Pancreas (tissue), 10 donors: ENCODE results near the gene AOC1. TPM values are rescaled to one million over a fixed set of nuclear protein-coding genes. Genes with fewer than 3 reads are reported as not detected.

Experiments used
- ATAC-seq, 4 donors: fragments of 200-7000 bp; cut with Tn5 transposase; one replicate each; pipeline versions ENCODE4 v1.8.0 to v1.9.1; 2020; ENCODE audit warnings: mild to moderate bottlenecking in 4 of 4, moderate library complexity in 4 of 4
- DNase-seq, 6 donors: peaks; one replicate each; pipeline ENCODE4 v3.0.0-alpha.2; 2020
- FAIRE-seq: peaks from 2 replicates; lab custom pipeline; 2012; peaks lifted over from hg19 to GRCh38; lab: Jason Lieb, UNC
- H3K27ac ChIP-seq, 4 donors: fragments of 200-600 bp; sonication (generic); 1 replicate in 3 of 4; 2 replicates in 1 of 4; pipeline versions ENCODE4 v1.5.0 to v1.8.0; 2020
- H3K27me3 ChIP-seq, 4 donors: fragments of 200-600 bp; one replicate each; pipeline ENCODE4 v1.8.0; 2021
- H3K36me3 ChIP-seq, 3 donors: fragments of 200-600 bp; sonication (generic) in 1 of 3; one replicate each; pipeline versions ENCODE4 v1.5.0 to v1.8.0; 2020 to 2021
- H3K4me1 ChIP-seq, 3 donors: fragments of 200-600 bp; one replicate each; pipeline ENCODE4 v1.8.0; 2021
- H3K4me3 ChIP-seq, 4 donors: fragments of 200-600 bp; sonication (generic) in 2 of 4; one replicate each; pipeline versions ENCODE4 v1.5.0 to v1.8.0; 2020 to 2021
- H3K9me3 ChIP-seq, 4 donors: fragments of 200-600 bp; one replicate each; pipeline ENCODE4 v1.8.0; 2021
- WGBS, 2 donors: extraction: QIAGEN DNeasy Blood & Tissue Kit; methylation state at CpG; one replicate each; pipeline ENCODE4 v1.1.7; 2013; 5-methylcytosine and 5-hydroxymethylcytosine counted together
- intact Hi-C, 3 donors: fragments of 100-400 bp; cut with DNase I; formaldehyde crosslinking; loops; one replicate each; pipeline versions ENCODE4 v1.11.1 to v1.14.2; 2022
- polyA plus RNA-seq, 2 donors: library from polyadenylated mRNA; stranded (reverse); fragments of 200-250 nt; gene quantifications; one replicate each; pipeline ENCODE4 v1.2.3, GENCODE V29; 2013
- total RNA-seq, 6 donors: library from RNA; stranded (reverse); fragmentation: NEBNext Ultra II Directional in 4 of 6; extraction: Animal tissue kit (Norgen Biotek cat#: 25700) in 4 of 6; gene quantifications; one replicate each; pipeline versions ENCODE4 v1.2.1 to v1.2.4, GENCODE V29; 2021 to 2023
- TF ChIP-seq, protein P1 (sequence below), 4 donors: fragments of 200-600 bp; sonication (generic) in 3 of 4; IDR thresholded peaks; one replicate each; pipeline versions ENCODE4 v1.5.0 to v1.8.0; 2021; ENCODE audit warnings: antibody characterized with exemption in 4 of 4
- donor health status: healthy with polysubstance abuse.
- donor health status: DM: no; HTN: no; CAD: no; lungs with moderate emphysema.
- donor health status: DM: no; HTN: no; CAD: no.
- donor health status: control.
- donor health status: control.
- donor health status: Bipolar disorder and iron deficiency.
- donor health status: DM: yes; HTN: yes; CAD: no.
- donor health status: DM: no; HTN: no; CAD: no.
- donor health status: DM: no; HTN: no; CAD: no.
- donor health status: DM: yes; HTN: yes; CAD: no.

AOC1 gene
- total and polyA plus RNA-seq, 8 donors: 0.12 to 7.1 (median 0.43) TPM

DNA sequence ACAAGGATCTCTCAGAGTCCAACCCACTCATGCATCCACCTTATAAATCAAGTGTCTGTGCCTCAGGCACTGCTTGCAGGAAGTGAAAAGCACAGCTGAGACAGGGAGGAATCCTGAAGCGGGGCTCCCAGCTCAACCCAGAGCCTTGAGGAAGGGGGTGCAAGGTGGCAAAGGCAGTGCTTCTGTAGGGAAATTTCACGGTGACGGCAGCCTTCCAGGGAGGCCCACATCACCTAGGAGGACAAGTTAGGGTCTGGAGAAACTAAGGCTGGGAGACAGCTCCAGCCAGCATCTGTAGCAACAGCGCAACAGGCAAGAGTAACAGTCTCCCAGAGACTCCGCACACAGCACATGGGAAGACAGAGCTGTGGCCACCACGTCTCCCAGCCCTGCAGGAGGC, 2.7 kb downstream of the AOC1 start:
- no peaks in the 10 kb centered on the region for H3K9me3 ChIP-seq
- ATAC-seq: no peak
- TF ChIP-seq, protein P1, sequence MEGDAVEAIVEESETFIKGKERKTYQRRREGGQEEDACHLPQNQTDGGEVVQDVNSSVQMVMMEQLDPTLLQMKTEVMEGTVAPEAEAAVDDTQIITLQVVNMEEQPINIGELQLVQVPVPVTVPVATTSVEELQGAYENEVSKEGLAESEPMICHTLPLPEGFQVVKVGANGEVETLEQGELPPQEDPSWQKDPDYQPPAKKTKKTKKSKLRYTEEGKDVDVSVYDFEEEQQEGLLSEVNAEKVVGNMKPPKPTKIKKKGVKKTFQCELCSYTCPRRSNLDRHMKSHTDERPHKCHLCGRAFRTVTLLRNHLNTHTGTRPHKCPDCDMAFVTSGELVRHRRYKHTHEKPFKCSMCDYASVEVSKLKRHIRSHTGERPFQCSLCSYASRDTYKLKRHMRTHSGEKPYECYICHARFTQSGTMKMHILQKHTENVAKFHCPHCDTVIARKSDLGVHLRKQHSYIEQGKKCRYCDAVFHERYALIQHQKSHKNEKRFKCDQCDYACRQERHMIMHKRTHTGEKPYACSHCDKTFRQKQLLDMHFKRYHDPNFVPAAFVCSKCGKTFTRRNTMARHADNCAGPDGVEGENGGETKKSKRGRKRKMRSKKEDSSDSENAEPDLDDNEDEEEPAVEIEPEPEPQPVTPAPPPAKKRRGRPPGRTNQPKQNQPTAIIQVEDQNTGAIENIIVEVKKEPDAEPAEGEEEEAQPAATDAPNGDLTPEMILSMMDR (IDR thresholded peaks at IDR 0.05): no peak
- no peaks in the 10 kb centered on the region for H3K36me3 ChIP-seq
- WGBS, 2 donors: 82% methylated on average over 6 of the region's 6 CpGs
- no peak overlapping the region for H3K4me3 ChIP-seq
- intact Hi-C loops: no loop called here
- no peaks in the 10 kb centered on the region for H3K27me3 ChIP-seq
- no peak overlapping the region for H3K27ac ChIP-seq
- DNase-seq: no peak
- H3K4me1 ChIP-seq: no peaks in the 10 kb centered on the region
- FAIRE-seq: no peak

DNA sequence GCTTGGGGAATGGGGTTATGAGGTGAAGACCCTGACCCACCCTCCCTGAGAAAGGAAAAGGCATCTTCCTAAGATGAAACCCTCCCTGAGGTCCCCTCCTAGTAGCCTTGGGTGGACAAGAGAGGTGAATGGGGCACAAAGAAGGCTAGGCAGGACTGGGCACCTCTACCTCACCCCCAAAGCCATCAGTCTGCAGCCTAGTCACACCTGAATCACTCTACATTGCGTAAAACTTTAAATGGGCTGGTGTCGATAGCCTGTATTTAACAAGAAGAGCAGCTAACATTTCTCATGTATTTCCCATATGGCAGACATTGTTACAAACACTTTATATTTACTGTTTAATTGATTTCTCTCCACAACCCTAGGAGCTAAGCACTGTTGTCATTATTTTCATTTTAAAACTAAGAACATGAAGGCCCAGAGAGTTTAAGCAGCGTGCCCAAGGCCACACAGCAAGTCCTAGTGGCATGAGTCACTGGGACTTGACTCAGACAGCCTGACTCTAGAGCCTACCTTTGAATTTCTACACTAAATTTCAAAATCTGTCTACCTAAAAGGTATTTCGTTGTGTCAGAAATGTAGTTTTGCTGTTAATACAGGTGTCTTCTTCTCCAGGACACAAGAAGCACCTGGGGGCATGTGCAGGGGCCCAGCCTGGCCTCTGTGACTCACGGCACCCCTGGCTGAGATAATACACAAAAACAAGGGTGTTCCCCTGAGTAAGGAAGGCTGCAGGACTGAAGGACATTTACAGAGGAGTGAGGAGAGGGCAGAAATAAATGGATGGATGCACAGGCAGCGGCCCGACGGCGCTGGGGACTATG, 3.4 kb downstream of the AOC1 start:
- intact Hi-C loops: no loop called here
- DNase-seq (no peak), FAIRE-seq (no peak), ATAC-seq (no peak)
- Histone ChIP-seq H3K27me3 (no peaks in the 10 kb centered on the region), H3K4me1 (no peaks in the 10 kb centered on the region), H3K9me3 (no peaks in the 10 kb centered on the region), H3K36me3 (no peaks in the 10 kb centered on the region), H3K4me3 (no peak overlapping the region), H3K27ac (no peak overlapping the region)
- WGBS, 2 donors: 76 to 81% methylated on average over 9 of the region's 9 CpGs
- TF ChIP-seq, protein P1 (IDR thresholded peaks at IDR 0.05): no peak

DNA sequence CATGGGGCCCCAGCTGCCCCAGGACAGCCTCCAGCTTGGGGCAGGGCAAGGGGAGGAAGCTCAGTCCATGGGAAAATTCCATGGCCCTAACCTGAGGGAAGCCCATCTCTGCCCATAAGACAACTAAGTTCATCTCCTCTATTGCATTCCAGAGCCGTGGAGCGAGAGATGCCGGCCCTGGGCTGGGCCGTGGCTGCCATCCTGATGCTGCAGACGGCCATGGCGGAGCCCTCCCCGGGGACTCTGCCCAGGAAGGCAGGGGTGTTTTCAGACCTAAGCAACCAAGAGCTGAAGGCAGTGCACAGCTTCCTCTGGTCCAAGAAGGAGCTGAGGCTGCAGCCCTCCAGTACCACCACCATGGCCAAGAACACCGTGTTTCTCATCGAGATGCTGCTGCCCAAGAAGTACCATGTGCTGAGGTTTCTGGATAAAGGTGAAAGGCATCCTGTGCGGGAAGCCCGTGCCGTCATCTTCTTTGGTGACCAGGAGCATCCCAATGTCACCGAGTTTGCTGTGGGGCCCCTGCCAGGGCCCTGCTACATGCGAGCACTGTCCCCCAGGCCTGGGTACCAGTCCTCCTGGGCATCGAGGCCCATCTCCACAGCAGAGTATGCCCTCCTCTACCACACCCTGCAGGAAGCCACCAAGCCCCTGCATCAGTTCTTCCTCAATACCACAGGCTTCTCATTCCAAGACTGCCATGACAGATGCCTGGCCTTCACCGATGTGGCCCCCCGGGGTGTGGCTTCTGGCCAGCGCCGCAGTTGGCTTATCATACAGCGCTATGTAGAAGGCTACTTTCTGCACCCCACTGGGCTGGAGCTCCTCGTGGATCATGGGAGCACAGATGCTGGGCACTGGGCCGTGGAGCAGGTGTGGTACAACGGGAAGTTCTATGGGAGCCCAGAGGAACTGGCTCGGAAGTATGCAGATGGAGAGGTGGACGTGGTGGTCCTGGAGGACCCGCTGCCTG, 4.3 kb downstream of the AOC1 start:
- no peak for FAIRE-seq
- TF ChIP-seq, protein P1 (IDR thresholded peaks at IDR 0.05): no peak
- no peak for ATAC-seq
- DNase-seq: no peak
- no peaks in the 10 kb centered on the region for H3K4me1 ChIP-seq
- H3K9me3 ChIP-seq: no peaks in the 10 kb centered on the region
- no peak overlapping the region for H3K27ac ChIP-seq
- H3K27me3 ChIP-seq: no peaks in the 10 kb centered on the region
- H3K4me3 ChIP-seq: no peak overlapping the region
- no peaks in the 10 kb centered on the region for H3K36me3 ChIP-seq
- whole genome bisulfite sequencing, 2 donors: 69 to 81% methylated on average over 26 of the region's 26 CpGs
- intact Hi-C loops: no loop called here

DNA sequence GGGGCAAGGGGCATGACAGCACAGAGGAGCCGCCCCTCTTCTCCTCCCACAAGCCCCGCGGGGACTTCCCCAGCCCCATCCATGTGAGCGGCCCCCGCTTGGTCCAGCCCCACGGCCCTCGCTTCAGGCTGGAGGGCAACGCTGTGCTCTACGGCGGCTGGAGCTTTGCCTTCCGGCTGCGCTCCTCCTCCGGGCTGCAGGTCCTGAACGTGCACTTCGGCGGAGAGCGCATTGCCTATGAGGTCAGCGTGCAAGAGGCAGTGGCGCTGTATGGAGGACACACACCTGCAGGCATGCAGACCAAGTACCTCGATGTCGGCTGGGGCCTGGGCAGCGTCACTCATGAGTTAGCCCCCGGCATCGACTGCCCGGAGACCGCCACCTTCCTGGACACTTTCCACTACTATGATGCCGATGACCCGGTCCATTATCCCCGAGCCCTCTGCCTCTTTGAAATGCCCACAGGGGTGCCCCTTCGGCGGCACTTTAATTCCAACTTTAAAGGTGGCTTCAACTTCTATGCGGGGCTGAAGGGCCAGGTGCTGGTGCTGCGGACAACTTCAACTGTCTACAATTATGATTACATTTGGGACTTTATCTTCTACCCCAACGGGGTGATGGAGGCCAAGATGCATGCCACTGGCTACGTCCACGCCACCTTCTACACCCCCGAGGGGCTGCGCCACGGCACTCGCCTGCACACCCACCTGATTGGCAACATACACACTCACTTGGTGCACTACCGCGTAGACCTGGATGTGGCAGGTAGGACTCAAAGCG, 5.1 kb downstream of the AOC1 start:
- H3K27ac ChIP-seq: no peak overlapping the region
- no peak overlapping the region for H3K4me3 ChIP-seq
- no peaks in the 10 kb centered on the region for H3K9me3 ChIP-seq
- intact Hi-C loops: no loop called here
- TF ChIP-seq, protein P1 (IDR thresholded peaks at IDR 0.05): no peak
- FAIRE-seq: no peak
- no peaks in the 10 kb centered on the region for H3K27me3 ChIP-seq
- H3K36me3 ChIP-seq: no peaks in the 10 kb centered on the region
- no peak for DNase-seq
- no peak for ATAC-seq
- no peaks in the 10 kb centered on the region for H3K4me1 ChIP-seq
- WGBS, 2 donors: 83 to 90% methylated on average over 43 of the region's 43 CpGs
